GM12878 (cell line): Measurements from ENCODE around the gene FAS. TPM values are rescaled to one million over a fixed set of nuclear protein-coding genes. Genes with fewer than 3 reads are reported as not detected.

Experiments
- ATAC-seq: fragments of 200-7000 bp; cut with Tn5 transposase; 3 replicates; pipeline ENCODE4 v1.9.1; 2020; ENCODE audit warnings: mild to moderate bottlenecking, moderate library complexity
- BruUV-seq: library from RNA; stranded (reverse); fragments of 400-500 nt; replicated peaks from 2 replicates; lab custom pipeline; 2021; lab: Mats Ljungman, UMichigan
- CTCF ChIA-PET: fragments of 300-600 bp; sonication (Branson Sonifier 250); formaldehyde crosslinking; extraction: SDS; loops from one replicate; lab custom pipeline; 2021; ENCODE audit warnings: inconsistent platforms; lab: Yijun Ruan, JAX
- POLR2A ChIA-PET: fragments of 350-600 bp; formaldehyde crosslinking; extraction: SDS; loops from one replicate; lab custom pipeline; 2021; ENCODE audit warnings: inconsistent platforms; lab: Charles Lee
- RAD21 ChIA-PET: fragments of 300-600 bp; sonication (Branson Sonifier 250); formaldehyde crosslinking; loops from one replicate; lab custom pipeline; 2023; ENCODE audit warnings: antibody characterized with exemption; ENCODE audit not compliant: unreplicated experiment; lab: Charles Lee
- SMC1A ChIA-PET: fragments of 300-600 bp; sonication (Branson Sonifier 250); formaldehyde crosslinking; loops from one replicate; lab custom pipeline; 2023; ENCODE audit not compliant: unreplicated experiment, uncharacterized antibody; lab: Charles Lee
- DNase-seq: peaks from one replicate; pipeline ENCODE4 v3.0.0-alpha.2; 2011; ENCODE audit warnings: low read depth, low spot score
- FAIRE-seq: peaks from 3 replicates; lab custom pipeline; 2011; peaks lifted over from hg19 to GRCh38; lab: Jason Lieb, UNC
- H2AFZ ChIP-seq: 2 replicates; pipeline ENCODE4 v1.6.0; 2011; ENCODE audit warnings: low read depth, low read length, control low read depth; ENCODE audit not compliant: control insufficient read depth
- H3K27ac ChIP-seq: 2 replicates; pipeline ENCODE4 v1.5.1; 2011; ENCODE audit warnings: control low read depth; ENCODE audit not compliant: control insufficient read depth, insufficient read depth
- H3K27me3 ChIP-seq, 2 experiments: replicated peaks in 1 of 2; 2 replicates each; pipeline versions ENCODE4 v1.6.0 to v1.6.1; 2011; ENCODE audit warnings: low read length in 1 of 2; ENCODE audit not compliant: control insufficient read depth in 2 of 2, insufficient read depth in 2 of 2
- H3K36me3 ChIP-seq, 2 experiments: 2 replicates each; pipeline ENCODE4 v1.5.1; 2011; ENCODE audit warnings: low read length in 1 of 2; ENCODE audit not compliant: control insufficient read depth in 2 of 2, insufficient read depth in 2 of 2
- H3K4me1 ChIP-seq: 2 replicates; pipeline ENCODE4 v1.6.1; 2011; ENCODE audit warnings: mild to moderate bottlenecking, low read length, moderate library complexity, mixed read lengths; ENCODE audit not compliant: control insufficient read depth, insufficient read depth
- H3K4me2 ChIP-seq: 2 replicates; pipeline ENCODE4 v1.6.0; 2011; ENCODE audit warnings: control low read depth; ENCODE audit not compliant: control insufficient read depth, insufficient read depth
- H3K4me3 ChIP-seq: fragments of 200-600 bp; sonication (generic); 2 replicates; pipeline ENCODE4 v1.5.1; 2016
- H3K79me2 ChIP-seq: 2 replicates; pipeline ENCODE4 v1.6.0; 2011; ENCODE audit warnings: low read length; ENCODE audit not compliant: control insufficient read depth, insufficient read depth
- H3K9ac ChIP-seq: 2 replicates; pipeline ENCODE4 v1.8.0; 2011; ENCODE audit warnings: low read length, control low read depth, mixed read lengths; ENCODE audit not compliant: control insufficient read depth, insufficient read depth
- H3K9me3 ChIP-seq: replicated peaks from 3 replicates; pipeline ENCODE4 v1.5.1; 2011; ENCODE audit warnings: mild to moderate bottlenecking, low read length; ENCODE audit not compliant: control insufficient read depth, insufficient read depth
- H4K20me1 ChIP-seq: 2 replicates; pipeline ENCODE4 v1.6.0; 2011; ENCODE audit not compliant: control insufficient read depth, insufficient read depth
- BHLHE40 ChIP-seq, 2 experiments: fragments of 450-650 bp in 1 of 2; IDR thresholded peaks; 2 replicates each; pipeline ENCODE4 v1.6.1; 2011 to 2017; ENCODE audit warnings: low read depth in 2 of 2, borderline replicate concordance in 1 of 2, improper control_type of control experiment in 1 of 2, low read length in 1 of 2, mild to moderate bottlenecking in 1 of 2
- DPF2 ChIP-seq: fragments of 450-650 bp; IDR thresholded peaks from 2 replicates; pipeline ENCODE4 v1.6.1; 2017; ENCODE audit warnings: mild to moderate bottlenecking
- NFYA ChIP-seq: IDR thresholded peaks from 2 replicates; pipeline ENCODE4 v1.6.1; 2011; ENCODE audit warnings: low read depth, mild to moderate bottlenecking, low read length, improper control_type of control experiment, borderline replicate concordance
- PRDM15 ChIP-seq: fragments of 450-650 bp; formaldehyde crosslinking; IDR thresholded peaks from 2 replicates; pipeline ENCODE4 v1.4.0; 2020; ENCODE audit warnings: mild to moderate bottlenecking, moderate library complexity
- TARDBP ChIP-seq: IDR thresholded peaks from 2 replicates; pipeline ENCODE4 v1.6.1; 2016; ENCODE audit warnings: borderline replicate concordance
- WGBS: methylation state at CpG from one replicate; pipeline ENCODE4 v1.1.6; 2016; ENCODE audit warnings: low lambda C conversion rate; ENCODE audit not compliant: insufficient replicate concordance, insufficient coverage; ENCODE audit errors: missing lambda C conversion rate; 5-methylcytosine and 5-hydroxymethylcytosine counted together
- in situ Hi-C: fragments of 300-500 bp; cut with MboI; formaldehyde crosslinking; loops from 9 replicates; pipeline ENCODE4 v1.14.3; 2018; ENCODE audit warnings: mixed read lengths
- intact Hi-C: fragments of 100-400 bp; cut with micrococcal nuclease; formaldehyde crosslinking; loops from one replicate; pipeline ENCODE4 v1.14.2; 2022; ENCODE audit not compliant: unreplicated experiment
- polyA plus RNA-seq, 11 experiments: library from polyadenylated mRNA; depleted of rRNA in 4 of 11; unstranded in 6 of 11; stranded (reverse) in 5 of 11; fragments of >200 nt; fragmentation: Nextera tagmentation in 4 of 11; fragmentation: Illumina TruSeq in 1 of 11; extraction: Ambion mirVana in 4 of 11; extraction: Trizol in 1 of 11; gene quantifications; 1 replicate in 1 of 11; 2 replicates in 10 of 11; pipeline versions ENCODE4 v1.2.1 to v1.2.3, GENCODE V29; 2011 to 2016; ENCODE audit warnings: inconsistent platforms in 2 of 11, missing spikeins in 2 of 11, low read depth in 1 of 11
- total RNA-seq, 4 experiments: library from RNA; depleted of rRNA in 3 of 4; stranded (reverse); fragments of >200 nt in 3 of 4; fragmentation: Illumina TruSeq in 1 of 4; extraction: Trizol in 1 of 4; gene quantifications; 2 replicates each; pipeline versions ENCODE4 v1.2.1 to v1.2.3, GENCODE V29; 2013 to 2021
- TF ChIP-seq, protein P1 (sequence below): IDR thresholded peaks from 2 replicates; pipeline ENCODE4 v1.6.1; 2011; ENCODE audit warnings: borderline replicate concordance, low read depth, mild to moderate bottlenecking, moderate library complexity, low read length; ENCODE audit not compliant: insufficient read depth, poor library complexity, severe bottlenecking
- TF ChIP-seq, protein P2 (sequence below): IDR thresholded peaks from 2 replicates; pipeline ENCODE4 v1.6.1; 2012; ENCODE audit warnings: improper control_type of control experiment, low read depth, low read length; ENCODE audit not compliant: insufficient replicate concordance
- TF ChIP-seq, protein P3 (sequence below): IDR thresholded peaks from 2 replicates; pipeline ENCODE4 v1.6.1; 2011; ENCODE audit warnings: mild to moderate bottlenecking, low read depth, low read length, moderate library complexity; ENCODE audit not compliant: insufficient replicate concordance

Gene FAS
- total and polyA plus RNA-seq, 10 of the 15 experiments (the other 5 are each of a cell fraction or from before 2014, with no cell fraction given), result 50.1 to 147 (median 69.9) TPM

- TF ChIP-seq, protein P1, sequence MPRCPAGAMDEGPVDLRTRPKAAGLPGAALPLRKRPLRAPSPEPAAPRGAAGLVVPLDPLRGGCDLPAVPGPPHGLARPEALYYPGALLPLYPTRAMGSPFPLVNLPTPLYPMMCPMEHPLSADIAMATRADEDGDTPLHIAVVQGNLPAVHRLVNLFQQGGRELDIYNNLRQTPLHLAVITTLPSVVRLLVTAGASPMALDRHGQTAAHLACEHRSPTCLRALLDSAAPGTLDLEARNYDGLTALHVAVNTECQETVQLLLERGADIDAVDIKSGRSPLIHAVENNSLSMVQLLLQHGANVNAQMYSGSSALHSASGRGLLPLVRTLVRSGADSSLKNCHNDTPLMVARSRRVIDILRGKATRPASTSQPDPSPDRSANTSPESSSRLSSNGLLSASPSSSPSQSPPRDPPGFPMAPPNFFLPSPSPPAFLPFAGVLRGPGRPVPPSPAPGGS, result no peak
- TF ChIP-seq, protein P2, sequence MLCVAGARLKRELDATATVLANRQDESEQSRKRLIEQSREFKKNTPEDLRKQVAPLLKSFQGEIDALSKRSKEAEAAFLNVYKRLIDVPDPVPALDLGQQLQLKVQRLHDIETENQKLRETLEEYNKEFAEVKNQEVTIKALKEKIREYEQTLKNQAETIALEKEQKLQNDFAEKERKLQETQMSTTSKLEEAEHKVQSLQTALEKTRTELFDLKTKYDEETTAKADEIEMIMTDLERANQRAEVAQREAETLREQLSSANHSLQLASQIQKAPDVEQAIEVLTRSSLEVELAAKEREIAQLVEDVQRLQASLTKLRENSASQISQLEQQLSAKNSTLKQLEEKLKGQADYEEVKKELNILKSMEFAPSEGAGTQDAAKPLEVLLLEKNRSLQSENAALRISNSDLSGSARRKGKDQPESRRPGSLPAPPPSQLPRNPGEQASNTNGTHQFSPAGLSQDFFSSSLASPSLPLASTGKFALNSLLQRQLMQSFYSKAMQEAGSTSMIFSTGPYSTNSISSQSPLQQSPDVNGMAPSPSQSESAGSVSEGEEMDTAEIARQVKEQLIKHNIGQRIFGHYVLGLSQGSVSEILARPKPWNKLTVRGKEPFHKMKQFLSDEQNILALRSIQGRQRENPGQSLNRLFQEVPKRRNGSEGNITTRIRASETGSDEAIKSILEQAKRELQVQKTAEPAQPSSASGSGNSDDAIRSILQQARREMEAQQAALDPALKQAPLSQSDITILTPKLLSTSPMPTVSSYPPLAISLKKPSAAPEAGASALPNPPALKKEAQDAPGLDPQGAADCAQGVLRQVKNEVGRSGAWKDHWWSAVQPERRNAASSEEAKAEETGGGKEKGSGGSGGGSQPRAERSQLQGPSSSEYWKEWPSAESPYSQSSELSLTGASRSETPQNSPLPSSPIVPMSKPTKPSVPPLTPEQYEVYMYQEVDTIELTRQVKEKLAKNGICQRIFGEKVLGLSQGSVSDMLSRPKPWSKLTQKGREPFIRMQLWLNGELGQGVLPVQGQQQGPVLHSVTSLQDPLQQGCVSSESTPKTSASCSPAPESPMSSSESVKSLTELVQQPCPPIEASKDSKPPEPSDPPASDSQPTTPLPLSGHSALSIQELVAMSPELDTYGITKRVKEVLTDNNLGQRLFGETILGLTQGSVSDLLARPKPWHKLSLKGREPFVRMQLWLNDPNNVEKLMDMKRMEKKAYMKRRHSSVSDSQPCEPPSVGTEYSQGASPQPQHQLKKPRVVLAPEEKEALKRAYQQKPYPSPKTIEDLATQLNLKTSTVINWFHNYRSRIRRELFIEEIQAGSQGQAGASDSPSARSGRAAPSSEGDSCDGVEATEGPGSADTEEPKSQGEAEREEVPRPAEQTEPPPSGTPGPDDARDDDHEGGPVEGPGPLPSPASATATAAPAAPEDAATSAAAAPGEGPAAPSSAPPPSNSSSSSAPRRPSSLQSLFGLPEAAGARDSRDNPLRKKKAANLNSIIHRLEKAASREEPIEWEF, result no peak
Measured at GRCh38 chr10:88954458-88955083, 36.0 kb upstream of the FAS start (continued).

DNA sequence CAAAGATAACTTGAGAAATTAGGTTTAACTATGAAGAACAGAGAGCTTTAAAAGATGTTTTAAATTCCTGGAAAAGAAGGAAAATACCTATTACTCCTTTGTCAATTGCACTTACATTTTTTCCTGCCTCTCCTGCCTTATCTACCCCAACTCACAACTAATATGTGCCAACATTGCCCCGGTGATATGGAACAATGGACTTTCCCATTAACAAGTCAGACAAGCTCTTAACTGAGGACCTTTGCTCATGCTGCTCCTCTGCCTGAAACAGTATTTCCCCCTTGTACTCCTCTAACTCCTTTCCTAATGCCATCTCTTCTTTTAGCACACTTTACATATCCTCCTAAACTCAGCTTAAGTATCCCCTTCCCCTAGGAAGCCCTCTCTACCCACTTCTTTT, 33.2 kb upstream of the FAS start:
- Histone ChIP-seq H3K4me3 (no peak overlapping the region), H3K9me3 (no peaks in the 10 kb centered on the region), H3K4me1 (no peaks in the 10 kb centered on the region), H4K20me1 (no peaks in the 10 kb centered on the region), H3K9ac (no peak overlapping the region), H3K27ac (no peak overlapping the region), H3K79me2 (no peaks in the 10 kb centered on the region), H2AFZ (no peak overlapping the region), H3K4me2 (no peak overlapping the region), H3K36me3 (no peaks in the 10 kb centered on the region), H3K27me3 (no peaks in the 10 kb centered on the region)
- in situ Hi-C loops, result no loop called here
- intact Hi-C loops, result no loop called here
- no peak for DNase-seq
- SMC1A ChIA-PET, result interaction anchor here (2.1 kb wide), 1 partner anchor 12 kb away, joined by 9 read pairs; no protein-coding TSS in a partner anchor
- CTCF ChIA-PET, result interaction anchor here (1.1 to 1.8 kb wide), 2 partner anchors 30 to 122 kb away, joined by 5 to 7 read pairs; no protein-coding TSS in a partner anchor
- no peak for FAIRE-seq
- POLR2A ChIA-PET, result no interaction called here
- RAD21 ChIA-PET, result interaction anchor here (1.5 to 1.7 kb wide), 2 partner anchors 26 to 30 kb away, joined by 4 to 5 read pairs; no protein-coding TSS in a partner anchor
- WGBS, result 65% methylated on average over 1 of the region's 1 CpG
- BruUV-seq, result no TSS peak
- no peak for ATAC-seq
- TF ChIP-seq PRDM15 (CRISPR knock-in tag), result no peak
- no peak for TF ChIP-seq TARDBP
- TF ChIP-seq, protein P3, sequence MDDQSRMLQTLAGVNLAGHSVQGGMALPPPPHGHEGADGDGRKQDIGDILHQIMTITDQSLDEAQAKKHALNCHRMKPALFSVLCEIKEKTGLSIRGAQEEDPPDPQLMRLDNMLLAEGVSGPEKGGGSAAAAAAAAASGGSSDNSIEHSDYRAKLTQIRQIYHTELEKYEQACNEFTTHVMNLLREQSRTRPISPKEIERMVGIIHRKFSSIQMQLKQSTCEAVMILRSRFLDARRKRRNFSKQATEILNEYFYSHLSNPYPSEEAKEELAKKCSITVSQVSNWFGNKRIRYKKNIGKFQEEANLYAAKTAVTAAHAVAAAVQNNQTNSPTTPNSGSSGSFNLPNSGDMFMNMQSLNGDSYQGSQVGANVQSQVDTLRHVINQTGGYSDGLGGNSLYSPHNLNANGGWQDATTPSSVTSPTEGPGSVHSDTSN, result no peak
- TF ChIP-seq NFYA, result no peak
- no peak for TF ChIP-seq DPF2
- no peak for TF ChIP-seq BHLHE40 (IDR thresholded peaks at IDR 0.05; ENCODE audit: borderline replicate concordance in 1 of 2, low read depth in 2 of 2, low read length in 1 of 2)
